Stimulated activated CD8-positive, alpha-beta memory T cell treated with anti-CD3 and anti-CD28 coated beads, Interleukin-7, amount 100 ng/mL, for 48 hours (primary cell): ENCODE data around the gene ARHGAP15.

Experiments used
- DNase-seq, 2 donors: peaks; one replicate each; pipeline ENCODE4 v3.0.0-alpha.2; 2020; ENCODE audit warnings: low read depth in 1 of 2; ENCODE audit errors: extremely low read depth in 1 of 2

ARHGAP15 gene

GRCh38 chr2:143675021-143675420 lies 545.8 kb downstream of the ARHGAP15 start:
- DNase-seq: no peak

- DNase-seq: no peak
These were observed 550.4 kb downstream of the ARHGAP15 start for GRCh38 chr2:143679617-143680016.

GRCh38 chr2:143680885-143681405 lies 551.7 kb downstream of the ARHGAP15 start:
- no peak for DNase-seq

- no peak for DNase-seq
These were observed 553.3 kb downstream of the ARHGAP15 start for GRCh38 chr2:143682436-143683055.

GRCh38 chr2:143683977-143684376 lies 554.8 kb downstream of the ARHGAP15 start:
- DNase-seq: no peak

- DNase-seq: no peak
These were observed 555.5 kb downstream of the ARHGAP15 start for GRCh38 chr2:143684551-143685320.

GRCh38 chr2:143685421-143686078 lies 556.3 kb downstream of the ARHGAP15 start:
- DNase-seq: no peak

- DNase-seq: no peak
These were observed 557.5 kb downstream of the ARHGAP15 start for GRCh38 chr2:143686585-143687164.

GRCh38 chr2:143688248-143688647 lies 559.0 kb downstream of the ARHGAP15 start:
- no peak for DNase-seq

GRCh38 chr2:143688815-143689214 lies 559.6 kb downstream of the ARHGAP15 start:
- no peak for DNase-seq

GRCh38 chr2:143689541-143689940 lies 560.3 kb downstream of the ARHGAP15 start:
- no peak for DNase-seq

GRCh38 chr2:143690235-143690634 lies 561.0 kb downstream of the ARHGAP15 start:
- DNase-seq: no peak

GRCh38 chr2:143691121-143691520 lies 561.9 kb downstream of the ARHGAP15 start:
- no peak for DNase-seq

- DNase-seq: no peak
These were observed 562.9 kb downstream of the ARHGAP15 start for GRCh38 chr2:143692162-143692561.

GRCh38 chr2:143692967-143693366 lies 563.7 kb downstream of the ARHGAP15 start:
- DNase-seq: no peak

GRCh38 chr2:143694335-143694734 lies 565.1 kb downstream of the ARHGAP15 start:
- no peak for DNase-seq

GRCh38 chr2:143696651-143697050 lies 567.4 kb downstream of the ARHGAP15 start:
- no peak for DNase-seq

GRCh38 chr2:143697744-143698143 lies 568.5 kb downstream of the ARHGAP15 start:
- no peak for DNase-seq

- no peak for DNase-seq
These were observed 569.1 kb downstream of the ARHGAP15 start for GRCh38 chr2:143698352-143698751.

- DNase-seq: no peak
These were observed 569.8 kb downstream of the ARHGAP15 start for GRCh38 chr2:143698888-143699570.

- no peak for DNase-seq
These were observed 571.6 kb downstream of the ARHGAP15 start for GRCh38 chr2:143700865-143701264.
